ENCODE data around the gene AJUBA.

AJUBA gene

GRCh38 chr14:22935156-22935555 is 47.2 kb downstream of the AJUBA start:
- no peak for DNase-seq (ENCODE audit: low read depth)

- no peak for DNase-seq (ENCODE audit: low read depth)
These were observed 50.2 kb downstream of the AJUBA start for GRCh38 chr14:22932146-22932545.

GRCh38 chr14:22929961-22930364 is 52.4 kb downstream of the AJUBA start:
- DNase-seq (ENCODE audit: low read depth): no peak

GRCh38 chr14:22929104-22929960 is 53.0 kb downstream of the AJUBA start, which contains the start of gene PRMT5:
PRMT5 (minus strand) TSS chr14:22929376; CDS start chr14:22929361, 15 bp downstream.
- DNase-seq (ENCODE audit: low read depth): peak; percentile 100

GRCh38 chr14:22928237-22929103 is 53.9 kb downstream of the AJUBA start:
- DNase-seq (ENCODE audit: low read depth): peak; percentile 13

- DNase-seq (ENCODE audit: low read depth): peak; percentile 20
These were observed 56.0 kb downstream of the AJUBA start for GRCh38 chr14:22926316-22926715.

- no peak for DNase-seq (ENCODE audit: low read depth)
These were observed 56.8 kb downstream of the AJUBA start for GRCh38 chr14:22925513-22925912.

GRCh38 chr14:22923746-22924145 is 58.6 kb downstream of the AJUBA start:
- DNase-seq (ENCODE audit: low read depth): no peak

GRCh38 chr14:22922294-22922693 is 60.1 kb downstream of the AJUBA start:
- no peak for DNase-seq (ENCODE audit: low read depth)
